NCI-H2081 (cell line): ENCODE measurements around the gene GIPC2.
"Not testable (repeated sequence)": the region's sequence is repeated elsewhere in the genome, so short reads cannot be mapped to it uniquely, and the experiment has no call there.

ENCODE experiments used
- DNase-seq, 2 experiments: peaks; one replicate each; lab custom pipeline; 2025; lab: John Stamatoyannopoulos, UW

GIPC2 gene

GRCh38 chr1:78069784-78070183 is 24.0 kb downstream of the GIPC2 start:
- no peak for DNase-seq

- no peak for DNase-seq
These were observed 24.4 kb downstream of the GIPC2 start for GRCh38 chr1:78070210-78070609.

GRCh38 chr1:78070758-78071157 is 25.0 kb downstream of the GIPC2 start:
- no peak for DNase-seq

- DNase-seq, result no peak
These were observed 25.9 kb downstream of the GIPC2 start for GRCh38 chr1:78071696-78072095.

- no peak for DNase-seq
These were observed 26.4 kb downstream of the GIPC2 start for GRCh38 chr1:78072216-78072615.

- DNase-seq, result no peak
These were observed 27.7 kb downstream of the GIPC2 start for GRCh38 chr1:78073441-78073840.

- no peak for DNase-seq
These were observed 29.9 kb downstream of the GIPC2 start for GRCh38 chr1:78075621-78076020.

GRCh38 chr1:78078358-78078757 is 32.6 kb downstream of the GIPC2 start:
- no peak for DNase-seq

GRCh38 chr1:78079580-78079979 is 33.8 kb downstream of the GIPC2 start:
- no peak for DNase-seq

GRCh38 chr1:78080767-78081166 is 35.0 kb downstream of the GIPC2 start:
- DNase-seq, result no peak

- DNase-seq, result no peak
These were observed 36.5 kb downstream of the GIPC2 start for GRCh38 chr1:78081980-78082860.

- not testable (repeated sequence) for DNase-seq
These were observed 38.9 kb downstream of the GIPC2 start for GRCh38 chr1:78084639-78085038.

GRCh38 chr1:78086697-78087096 is 40.9 kb downstream of the GIPC2 start:
- no peak for DNase-seq

- DNase-seq, result no peak
These were observed 42.2 kb downstream of the GIPC2 start for GRCh38 chr1:78088015-78088414.

- DNase-seq, result no peak
These were observed 42.7 kb downstream of the GIPC2 start for GRCh38 chr1:78088486-78088885.

GRCh38 chr1:78089010-78089409 is 43.2 kb downstream of the GIPC2 start:
- no peak for DNase-seq

GRCh38 chr1:78090472-78091133 is 44.8 kb downstream of the GIPC2 start:
- DNase-seq, result no peak

GRCh38 chr1:78091215-78091813 is 45.5 kb downstream of the GIPC2 start:
- DNase-seq, result no peak

GRCh38 chr1:78091886-78092285 is 46.1 kb downstream of the GIPC2 start:
- DNase-seq, result no peak

GRCh38 chr1:78092643-78093042 is 46.9 kb downstream of the GIPC2 start:
- DNase-seq, result no peak

GRCh38 chr1:78093560-78093959 is 47.8 kb downstream of the GIPC2 start:
- DNase-seq, result no peak

- no peak for DNase-seq
These were observed 48.9 kb downstream of the GIPC2 start for GRCh38 chr1:78094639-78095038.

- no peak for DNase-seq
These were observed 49.8 kb downstream of the GIPC2 start for GRCh38 chr1:78095593-78095992.
